HuH-7 (cell line): ENCODE results near the gene SLC10A2.
"Not testable (repeated sequence)": the region's sequence is repeated elsewhere in the genome, so short reads cannot be mapped to it uniquely, and the experiment has no call there.

ENCODE experiments used
- DNase-seq: peaks from one replicate; pipeline ENCODE4 v3.0.0; 2011; ENCODE audit warnings: low spot score

SLC10A2 gene, protein sequence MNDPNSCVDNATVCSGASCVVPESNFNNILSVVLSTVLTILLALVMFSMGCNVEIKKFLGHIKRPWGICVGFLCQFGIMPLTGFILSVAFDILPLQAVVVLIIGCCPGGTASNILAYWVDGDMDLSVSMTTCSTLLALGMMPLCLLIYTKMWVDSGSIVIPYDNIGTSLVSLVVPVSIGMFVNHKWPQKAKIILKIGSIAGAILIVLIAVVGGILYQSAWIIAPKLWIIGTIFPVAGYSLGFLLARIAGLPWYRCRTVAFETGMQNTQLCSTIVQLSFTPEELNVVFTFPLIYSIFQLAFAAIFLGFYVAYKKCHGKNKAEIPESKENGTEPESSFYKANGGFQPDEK

GRCh38 chr13:103066079-103066780 lies at the start of gene SLC10A2:
TSS of gene SLC10A2 (minus strand) at chr13:103066417. CDS start at chr13:103066249, 168 bp downstream.
- no peak for DNase-seq

- no peak for DNase-seq
Observed at GRCh38 chr13:103107580-103107979, 41.4 kb upstream of the SLC10A2 start.

GRCh38 chr13:103104340-103104739 lies 38.1 kb upstream of the SLC10A2 start:
- no peak for DNase-seq

GRCh38 chr13:103103456-103103855 lies 37.2 kb upstream of the SLC10A2 start:
- DNase-seq, result not testable (repeated sequence)

DNA sequence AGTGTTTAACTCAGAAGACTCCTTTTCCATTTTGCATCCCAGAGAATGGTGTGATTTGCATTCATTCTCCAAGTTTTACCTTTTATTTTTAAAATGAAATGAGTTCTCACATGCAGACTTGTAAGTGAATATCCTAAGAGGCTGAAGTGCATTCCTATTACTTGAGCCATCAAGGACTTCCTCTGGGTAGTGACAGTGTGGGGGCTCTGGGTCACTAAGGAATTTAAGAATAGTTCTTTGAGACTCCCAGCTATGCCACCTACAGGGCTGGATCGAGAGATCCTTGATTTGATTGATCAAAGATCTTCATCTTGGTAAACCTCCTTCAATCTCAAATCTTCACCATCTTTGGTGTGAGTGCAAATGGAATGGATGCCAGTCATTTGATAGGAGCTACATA lies 36.3 kb upstream of the SLC10A2 start:
- no peak for DNase-seq

GRCh38 chr13:103101901-103102300 lies 35.7 kb upstream of the SLC10A2 start:
- no peak for DNase-seq

GRCh38 chr13:103101500-103101899 lies 35.3 kb upstream of the SLC10A2 start:
- no peak for DNase-seq

- DNase-seq, result no peak
Observed at GRCh38 chr13:103100830-103101229, 34.6 kb upstream of the SLC10A2 start.

DNA sequence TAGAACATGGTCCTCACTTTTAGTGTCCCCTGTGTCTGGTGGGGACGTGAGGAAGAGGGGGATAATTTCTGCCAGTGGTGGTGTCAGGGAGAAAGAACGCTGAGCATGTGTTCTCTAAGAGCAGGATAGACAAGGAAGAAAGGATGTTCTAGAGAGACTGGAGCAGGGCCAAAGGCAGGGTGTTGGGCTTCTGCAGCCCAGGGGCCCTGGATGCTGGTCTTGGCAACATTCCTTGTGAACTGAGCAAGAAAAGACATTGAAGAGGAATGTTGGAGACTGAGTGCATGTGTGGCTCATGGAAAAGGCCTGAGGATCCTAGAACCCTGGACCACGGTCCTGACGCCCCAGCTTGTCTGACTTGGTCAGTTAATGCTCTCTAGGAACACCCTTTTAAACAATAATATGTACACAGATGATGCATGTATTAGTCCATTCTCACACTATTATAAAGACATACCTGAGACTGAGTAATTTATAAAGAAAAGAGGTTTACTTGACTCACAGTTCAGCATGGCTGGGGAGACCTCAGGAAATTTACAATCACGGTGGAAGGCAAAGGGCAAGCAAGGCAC lies 33.6 kb upstream of the SLC10A2 start:
- no peak for DNase-seq

GRCh38 chr13:103098535-103098934 lies 32.3 kb upstream of the SLC10A2 start:
- no peak for DNase-seq

DNA sequence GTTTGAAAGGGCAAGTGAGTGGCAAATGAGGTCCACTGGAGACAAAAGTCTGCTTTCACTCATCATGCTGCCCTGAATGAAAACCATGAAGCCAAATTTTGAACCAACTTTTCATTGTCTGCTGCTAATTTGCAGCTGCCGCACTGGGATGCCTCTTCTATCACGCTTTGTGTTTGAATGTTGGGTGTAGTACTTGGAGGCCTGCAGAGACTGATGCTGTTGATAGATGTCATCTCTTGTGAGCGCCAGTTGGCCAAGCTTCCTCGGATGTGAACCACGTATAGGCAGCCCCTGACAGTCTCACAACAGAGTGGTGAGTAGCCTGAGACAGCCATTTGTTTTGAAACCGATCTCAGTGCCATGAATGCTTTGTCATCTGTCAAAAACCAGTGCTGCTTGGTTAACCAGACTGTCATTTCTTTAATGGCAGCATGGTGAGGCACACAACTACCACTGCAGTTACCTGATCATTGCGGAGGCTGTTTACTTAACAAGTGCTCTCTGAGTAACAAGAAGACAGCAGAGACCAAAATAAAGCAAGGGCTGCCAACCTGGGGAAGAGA lies 31.2 kb upstream of the SLC10A2 start:
- no peak for DNase-seq

DNA sequence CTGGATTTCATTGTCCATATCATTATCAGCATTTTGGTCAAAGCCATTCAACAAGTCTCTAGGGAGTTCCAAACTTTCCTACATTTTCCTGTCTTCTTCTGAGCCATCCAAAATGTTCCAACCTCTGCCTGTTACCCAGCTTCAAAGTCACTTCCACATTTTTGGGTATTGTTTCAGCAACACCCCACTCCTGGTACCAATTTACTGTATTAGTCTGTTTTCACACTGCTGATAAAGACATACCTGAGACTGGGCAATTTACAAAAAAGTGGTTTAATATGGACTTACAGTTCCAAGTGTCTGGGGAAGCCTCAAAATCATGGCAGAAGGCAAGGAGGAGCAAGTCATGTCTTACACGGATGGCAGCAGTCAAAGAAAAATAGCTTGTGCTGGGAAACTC lies 27.4 kb upstream of the SLC10A2 start:
- not testable (repeated sequence) for DNase-seq

GRCh38 chr13:103087275-103087674 lies 21.1 kb upstream of the SLC10A2 start:
- no peak for DNase-seq

GRCh38 chr13:103081435-103081834 lies 15.2 kb upstream of the SLC10A2 start:
- DNase-seq, result no peak

DNA sequence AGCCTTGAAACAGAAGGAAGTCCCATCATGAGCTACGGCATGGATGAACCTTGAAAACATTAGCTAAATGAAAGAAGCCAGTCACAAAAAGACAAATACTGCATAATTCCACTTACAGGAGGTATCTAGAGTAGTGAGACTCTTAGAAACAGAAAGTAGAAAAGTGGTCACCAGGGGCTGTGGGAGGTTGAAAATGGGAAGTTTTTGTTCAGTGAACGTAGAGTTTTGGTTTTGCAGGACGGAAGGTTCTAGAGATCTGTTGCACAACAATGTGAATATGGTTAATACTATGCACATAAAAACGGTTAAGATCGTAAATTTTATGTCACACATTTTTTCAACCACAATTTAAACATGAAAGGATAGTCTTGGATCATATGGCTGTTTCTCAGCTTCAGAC lies 11.9 kb upstream of the SLC10A2 start:
- no peak for DNase-seq

- no peak for DNase-seq
Observed at GRCh38 chr13:103068836-103069235, 2.6 kb upstream of the SLC10A2 start.

GRCh38 chr13:103067751-103068555 lies 1.7 kb upstream of the SLC10A2 start:
- no peak for DNase-seq

- DNase-seq, result no peak
Observed at GRCh38 chr13:103066781-103067345, 646 bp upstream of the SLC10A2 start.

- no peak for DNase-seq
Observed at GRCh38 chr13:103063376-103063775, 2.8 kb downstream of the SLC10A2 start.

DNA sequence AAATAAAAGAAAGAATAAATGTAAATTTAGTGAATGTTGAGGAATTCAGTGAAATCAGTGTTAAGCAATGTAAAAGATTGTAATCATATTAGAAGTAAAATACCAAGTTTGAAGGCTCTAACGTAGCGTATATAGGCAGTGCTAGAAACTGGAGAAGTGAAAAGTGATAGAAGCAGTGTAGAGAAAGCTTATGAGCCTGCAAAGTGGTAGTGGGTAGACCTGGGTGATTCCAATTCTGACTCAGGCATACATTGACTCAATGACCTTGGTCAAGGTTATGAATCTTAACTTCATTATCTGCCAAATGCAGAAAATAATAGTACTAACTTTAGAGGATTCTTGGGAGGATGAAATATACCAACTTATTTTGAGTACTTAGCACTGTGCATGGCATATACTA lies 4.1 kb downstream of the SLC10A2 start:
- no peak for DNase-seq

GRCh38 chr13:103056008-103056407 lies 10.2 kb downstream of the SLC10A2 start:
- DNase-seq, result no peak

DNA sequence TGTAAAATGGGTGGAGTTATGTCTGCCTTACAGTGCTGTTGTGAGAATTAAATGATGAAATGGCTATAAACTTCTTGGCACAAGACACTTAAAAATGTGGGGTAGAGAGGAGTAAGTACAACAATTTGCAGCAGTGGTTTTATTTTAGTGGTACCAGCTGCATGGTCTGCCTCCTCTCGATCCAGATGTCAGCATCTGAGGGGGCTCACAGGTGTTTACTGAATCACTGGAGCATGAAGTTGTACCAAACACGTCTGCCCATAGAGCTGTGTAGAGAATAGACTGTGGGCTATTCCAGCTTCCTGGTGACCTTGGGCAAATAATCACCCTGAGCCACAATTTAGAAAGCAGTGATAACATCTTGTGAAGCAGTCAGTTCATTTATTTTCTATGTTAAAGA lies 11.1 kb downstream of the SLC10A2 start:
- no peak for DNase-seq
